Tibial nerve (tissue), 4 donors: ENCODE measurements around the gene STS. TPM values are rescaled to one million over a fixed set of nuclear protein-coding genes. Genes with fewer than 3 reads are reported as not detected.

Source experiments
- DNase-seq, 2 donors: peaks; one replicate each; pipeline ENCODE4 v3.0.0-alpha.2; 2019; ENCODE audit warnings: low spot score in 2 of 2
- H3K27ac ChIP-seq, 4 donors: fragments of 200-600 bp; sonication (generic) in 3 of 4; one replicate each; pipeline ENCODE4 v1.5.1; 2017 to 2019; ENCODE audit warnings: mild to moderate bottlenecking in 1 of 4
- H3K27me3 ChIP-seq, 2 donors: fragments of 200-600 bp; sonication (generic) in 1 of 2; one replicate each; pipeline versions ENCODE4 v1.5.1 to v1.6.0; 2017 to 2019
- H3K36me3 ChIP-seq, 3 donors: fragments of 200-600 bp; sonication (generic); one replicate each; pipeline ENCODE4 v1.5.1; 2018 to 2019
- H3K4me1 ChIP-seq, 4 donors: fragments of 200-600 bp; sonication (generic) in 3 of 4; one replicate each; pipeline ENCODE4 v1.5.1; 2017 to 2019
- H3K4me3 ChIP-seq, 4 donors: fragments of 200-600 bp; sonication (generic) in 3 of 4; one replicate each; pipeline ENCODE4 v1.5.1; 2017 to 2019; ENCODE audit warnings: mild to moderate bottlenecking in 1 of 4, moderate library complexity in 1 of 4
- H3K9me3 ChIP-seq, 4 donors: fragments of 200-600 bp; sonication (generic) in 3 of 4; one replicate each; pipeline ENCODE4 v1.5.1; 2017 to 2019
- CTCF ChIP-seq, 5 experiments: fragments of 200-600 bp in 3 of 5; fragments of 450-650 bp in 2 of 5; sonication (generic) in 3 of 5; IDR thresholded peaks; one replicate each; pipeline ENCODE4 v1.5.1; 2016 to 2019; ENCODE audit warnings: antibody characterized with exemption in 5 of 5, mild to moderate bottlenecking in 3 of 5, moderate library complexity in 2 of 5
- EP300 ChIP-seq, 2 donors: sonication (generic); formaldehyde crosslinking; IDR thresholded peaks; one replicate each; pipeline ENCODE4 v1.6.1; 2017; ENCODE audit warnings: antibody characterized with exemption in 2 of 2, mild to moderate bottlenecking in 1 of 2
- POLR2A ChIP-seq, 2 donors: fragments of 450-650 bp; IDR thresholded peaks; one replicate each; pipeline ENCODE4 v1.6.1; 2017; ENCODE audit warnings: antibody characterized with exemption in 2 of 2, mild to moderate bottlenecking in 2 of 2, moderate library complexity in 2 of 2
- WGBS, 2 donors: methylation state at CpG; one replicate each; pipeline ENCODE4 v1.1.5; 2018; 5-methylcytosine and 5-hydroxymethylcytosine counted together
- total RNA-seq, 4 donors: library from RNA; depleted of rRNA; stranded (reverse); fragments of >200 nt; gene quantifications; one replicate each; pipeline ENCODE4 v1.1.0, GENCODE V29; 2016

The STS gene
- total RNA-seq, 4 donors from 2014 or later: 6.9 to 9.6 (median 8.7) TPM

- WGBS, 2 donors: 96 to 97% methylated on average over 13 of the region's 13 CpGs
- H3K4me3 ChIP-seq: no peak overlapping the region
- H3K4me1 ChIP-seq: peaks cover 0 to 20% (median 5%) of the 10 kb centered on the region in 4 donors
- no peaks in the 10 kb centered on the region for H3K36me3 ChIP-seq
- H3K27ac ChIP-seq: no peak overlapping the region
- no peaks in the 10 kb centered on the region for H3K27me3 ChIP-seq
- no peak for TF ChIP-seq POLR2A (IDR thresholded peaks at IDR 0.05)
- TF ChIP-seq EP300 (IDR thresholded peaks at IDR 0.05): no peak
- no peak for TF ChIP-seq CTCF (IDR thresholded peaks at IDR 0.05)
- no peaks in the 10 kb centered on the region for H3K9me3 ChIP-seq
- no peak for DNase-seq
Observed at GRCh38 chrX:7131621-7132020, 15.9 kb upstream of the STS start.

GRCh38 chrX:7132335-7133049 is 15.0 kb upstream of the STS start:
- peak in 1 of 2 donors; percentile 20 for DNase-seq
- H3K27me3 ChIP-seq: no peaks in the 10 kb centered on the region
- no peak for TF ChIP-seq POLR2A (IDR thresholded peaks at IDR 0.05)
- no peak for TF ChIP-seq EP300 (IDR thresholded peaks at IDR 0.05)
- peak in 1 of 5 experiments; percentile 1 for TF ChIP-seq CTCF (IDR thresholded peaks at IDR 0.05)
- peak overlapping the region in 1 of 4 donors; percentile 10 for H3K27ac ChIP-seq
- no peaks in the 10 kb centered on the region for H3K9me3 ChIP-seq
- WGBS, 2 donors: 67 to 76% methylated on average over 3 of the region's 3 CpGs
- peaks cover 0 to 20% (median 5%) of the 10 kb centered on the region in 4 donors for H3K4me1 ChIP-seq
- no peak overlapping the region for H3K4me3 ChIP-seq
- no peaks in the 10 kb centered on the region for H3K36me3 ChIP-seq

GRCh38 chrX:7133050-7133440 is 14.5 kb upstream of the STS start:
- WGBS, 2 donors: 38 to 47% methylated on average over 8 of the region's 8 CpGs
- no peak for DNase-seq
- Histone ChIP-seq H3K9me3 (no peaks in the 10 kb centered on the region), H3K4me3 (no peak overlapping the region), H3K36me3 (no peaks in the 10 kb centered on the region), H3K27ac (peak overlapping the region in 1 of 4 donors; percentile 29), H3K4me1 (peaks cover 0 to 20% (median 5%) of the 10 kb centered on the region in 4 donors), H3K27me3 (no peaks in the 10 kb centered on the region)
- TF ChIP-seq CTCF (IDR thresholded peaks at IDR 0.05): no peak
- no peak for TF ChIP-seq POLR2A (IDR thresholded peaks at IDR 0.05)
- no peak for TF ChIP-seq EP300 (IDR thresholded peaks at IDR 0.05)

DNA sequence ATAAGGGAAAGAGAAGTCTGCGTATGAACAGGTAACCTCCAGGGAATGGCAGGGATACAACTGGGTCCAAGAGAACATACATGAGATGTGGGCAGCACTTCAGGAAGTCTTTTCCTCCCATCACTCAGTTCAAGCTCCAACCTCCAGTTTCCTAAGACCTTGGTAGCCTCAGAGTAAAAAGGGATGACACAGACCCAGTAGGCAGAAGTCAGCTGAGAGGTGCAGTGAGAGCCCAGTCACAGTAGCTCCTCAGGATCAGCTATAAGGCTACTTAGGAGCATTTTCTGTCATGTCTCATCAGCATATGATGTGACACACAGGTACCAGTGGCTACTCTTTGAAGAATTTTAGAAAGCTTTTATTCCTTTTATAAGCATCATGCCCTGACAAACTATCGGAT is 12.5 kb upstream of the STS start:
- H3K9me3 ChIP-seq: no peaks in the 10 kb centered on the region
- no peak for DNase-seq
- H3K36me3 ChIP-seq: no peaks in the 10 kb centered on the region
- H3K4me3 ChIP-seq: no peak overlapping the region
- no peak overlapping the region for H3K27ac ChIP-seq
- WGBS, 2 donors: 95% methylated on average over 2 of the region's 2 CpGs
- H3K27me3 ChIP-seq: no peaks in the 10 kb centered on the region
- no peak for TF ChIP-seq EP300 (IDR thresholded peaks at IDR 0.05)
- no peak for TF ChIP-seq POLR2A (IDR thresholded peaks at IDR 0.05)
- TF ChIP-seq CTCF (IDR thresholded peaks at IDR 0.05): no peak
- peaks cover 0 to 20% (median 5%) of the 10 kb centered on the region in 4 donors for H3K4me1 ChIP-seq

- no peaks in the 10 kb centered on the region for H3K9me3 ChIP-seq
- H3K4me1 ChIP-seq: no peaks in the 10 kb centered on the region
- H3K36me3 ChIP-seq: no peaks in the 10 kb centered on the region
- TF ChIP-seq EP300 (IDR thresholded peaks at IDR 0.05): no peak
- no peak for TF ChIP-seq POLR2A (IDR thresholded peaks at IDR 0.05)
- no peak for TF ChIP-seq CTCF (IDR thresholded peaks at IDR 0.05)
- no peak overlapping the region for H3K27ac ChIP-seq
- no peaks in the 10 kb centered on the region for H3K27me3 ChIP-seq
- H3K4me3 ChIP-seq: no peak overlapping the region
- DNase-seq: no peak
- 81 to 90% methylated on average over 8 to 9 of the region's 9 CpGs for WGBS, 2 donors
Observed at GRCh38 chrX:7139202-7140081, 8.1 kb upstream of the STS start.
